Esophagus muscularis mucosa (tissue), 4 donors: ENCODE measurements around the gene FOXL2NB. TPM values are rescaled to one million over a fixed set of nuclear protein-coding genes. Genes with fewer than 3 reads are reported as not detected.

Experiments used
- DNase-seq: peaks from one replicate; pipeline ENCODE4 v3.0.0-alpha.2; 2017; ENCODE audit errors: extremely low spot score
- H3K27ac ChIP-seq, 4 donors: fragments of 200-600 bp; sonication (generic); replicated peaks in 1 of 4; 1 replicate in 3 of 4; 2 replicates in 1 of 4; pipeline ENCODE4 v1.5.1; 2016 to 2019; ENCODE audit warnings: mild to moderate bottlenecking in 1 of 4
- H3K27me3 ChIP-seq, 4 donors: fragments of 200-600 bp; sonication (generic); one replicate each; pipeline versions ENCODE4 v1.5.1 to v1.6.0; 2016 to 2019
- H3K36me3 ChIP-seq, 4 donors: fragments of 200-600 bp; sonication (generic); one replicate each; pipeline ENCODE4 v1.5.1; 2016 to 2019
- H3K4me1 ChIP-seq, 4 donors: fragments of 200-600 bp; sonication (generic); one replicate each; pipeline ENCODE4 v1.5.1; 2016 to 2019
- H3K4me3 ChIP-seq, 4 donors: fragments of 200-600 bp; sonication (generic); 1 replicate in 2 of 4; 2 replicates in 2 of 4; pipeline ENCODE4 v1.5.1; 2016 to 2019; ENCODE audit warnings: mild to moderate bottlenecking in 4 of 4, moderate library complexity in 1 of 4
- H3K9me3 ChIP-seq, 4 donors: fragments of 200-600 bp; sonication (generic); 1 replicate in 3 of 4; 2 replicates in 1 of 4; pipeline ENCODE4 v1.5.1; 2016 to 2019
- EP300 ChIP-seq: sonication (generic); formaldehyde crosslinking; IDR thresholded peaks from one replicate; pipeline ENCODE4 v1.6.1; 2017; ENCODE audit warnings: antibody characterized with exemption
- POLR2A ChIP-seq: fragments of 450-650 bp; IDR thresholded peaks from one replicate; pipeline ENCODE4 v1.6.1; 2017; ENCODE audit warnings: antibody characterized with exemption, moderate library complexity, mild to moderate bottlenecking, low read depth
- POLR2AphosphoS5 ChIP-seq, 2 donors: sonication (generic); formaldehyde crosslinking; IDR thresholded peaks; one replicate each; pipeline ENCODE4 v1.6.1; 2017; ENCODE audit warnings: antibody characterized with exemption in 2 of 2
- WGBS: methylation state at CpG from one replicate; pipeline ENCODE4 v1.1.5; 2018; 5-methylcytosine and 5-hydroxymethylcytosine counted together
- intact Hi-C: fragments of 100-400 bp; cut with DNase I; formaldehyde crosslinking; loops from one replicate; pipeline ENCODE4 v1.15.1; 2023
- total RNA-seq, 4 donors: library from RNA; depleted of rRNA; stranded (reverse); fragments of >200 nt; gene quantifications; one replicate each; pipeline versions ENCODE4 v1.1.0 to v1.2.1, GENCODE V29; 2016
- TF ChIP-seq, protein P1 (sequence below), 3 experiments: fragments of 200-600 bp in 2 of 3; fragments of 450-650 bp in 1 of 3; sonication (generic) in 2 of 3; IDR thresholded peaks; one replicate each; pipeline ENCODE4 v1.5.1; 2017 to 2019; ENCODE audit warnings: antibody characterized with exemption in 3 of 3, mild to moderate bottlenecking in 2 of 3, moderate library complexity in 1 of 3

Gene FOXL2NB
- not detected for total RNA-seq

DNA sequence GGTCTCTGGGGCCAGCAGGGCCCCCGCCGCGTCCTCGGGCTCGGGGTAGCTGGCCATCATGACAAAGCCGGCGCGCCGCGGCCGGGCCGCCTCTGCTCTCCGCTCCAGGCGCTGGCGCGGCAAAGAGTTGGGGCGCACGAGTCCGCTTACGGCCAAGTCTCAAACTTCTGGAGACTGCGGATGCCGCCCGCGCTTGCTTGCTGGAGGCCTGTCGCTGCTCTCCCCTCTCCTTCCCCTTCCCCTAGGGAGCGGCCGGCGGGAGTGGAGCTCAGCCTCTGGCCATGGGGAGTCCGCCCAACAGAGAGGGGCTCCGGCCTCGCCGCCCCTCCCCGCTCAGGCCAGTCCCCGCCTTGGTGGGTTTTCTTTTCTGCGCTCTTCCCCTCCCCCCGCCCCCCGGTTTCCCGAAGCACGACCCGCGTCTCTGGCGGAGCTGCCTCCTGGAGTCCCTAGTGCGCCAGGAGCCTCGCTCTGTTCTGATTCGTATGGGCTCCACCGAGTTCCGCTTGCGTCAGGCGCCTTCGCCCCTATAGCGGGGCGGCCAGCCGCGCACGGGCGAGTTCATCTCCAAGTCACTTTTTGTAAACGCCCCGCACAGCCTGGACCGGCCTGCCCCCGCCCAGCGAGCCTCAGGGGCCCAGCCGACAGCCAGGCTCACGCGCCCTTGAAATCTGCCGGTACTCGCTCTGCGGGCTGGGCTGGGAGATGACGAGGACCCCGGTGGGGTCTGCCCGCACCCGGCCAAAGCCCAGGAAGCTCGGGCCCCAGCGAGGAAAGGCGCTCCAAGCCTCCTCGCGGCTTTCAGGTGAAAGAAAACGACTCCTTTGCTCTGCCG lies at the start of gene FOXL2NB, which contains the start of gene FOXL2:
Gene FOXL2NB (plus strand): TSS at position 555 of the 832 bp plus-strand sequence. CDS start 148 bp downstream, at position 703.
Gene FOXL2 (minus strand): TSS at position 475 of the 832 bp plus-strand sequence. CDS start 415 bp downstream, at position 60.
- Histone ChIP-seq H3K9me3 (no peaks in the 10 kb centered on the region), H3K27ac (no peak within 1 kb of the TSS), H3K27me3 (peaks cover 15 to 100% (median 92%) of the 10 kb centered on the region in 4 donors), H3K36me3 (no peaks in the 10 kb centered on the region), H3K4me3 (peak within 1 kb of the TSS; percentile 49 to 61 (median 55)), H3K4me1 (peaks cover 46 to 57% (median 52%) of the 10 kb centered on the region in 4 donors)
- 3% methylated on average over 18 of the region's 78 CpGs for WGBS
- DNase-seq, result no peak
- intact Hi-C loops, result no loop called here
- no peak for TF ChIP-seq POLR2A
- TF ChIP-seq POLR2AphosphoS5 (IDR thresholded peaks at IDR 0.05), result no peak
- TF ChIP-seq, protein P1, sequence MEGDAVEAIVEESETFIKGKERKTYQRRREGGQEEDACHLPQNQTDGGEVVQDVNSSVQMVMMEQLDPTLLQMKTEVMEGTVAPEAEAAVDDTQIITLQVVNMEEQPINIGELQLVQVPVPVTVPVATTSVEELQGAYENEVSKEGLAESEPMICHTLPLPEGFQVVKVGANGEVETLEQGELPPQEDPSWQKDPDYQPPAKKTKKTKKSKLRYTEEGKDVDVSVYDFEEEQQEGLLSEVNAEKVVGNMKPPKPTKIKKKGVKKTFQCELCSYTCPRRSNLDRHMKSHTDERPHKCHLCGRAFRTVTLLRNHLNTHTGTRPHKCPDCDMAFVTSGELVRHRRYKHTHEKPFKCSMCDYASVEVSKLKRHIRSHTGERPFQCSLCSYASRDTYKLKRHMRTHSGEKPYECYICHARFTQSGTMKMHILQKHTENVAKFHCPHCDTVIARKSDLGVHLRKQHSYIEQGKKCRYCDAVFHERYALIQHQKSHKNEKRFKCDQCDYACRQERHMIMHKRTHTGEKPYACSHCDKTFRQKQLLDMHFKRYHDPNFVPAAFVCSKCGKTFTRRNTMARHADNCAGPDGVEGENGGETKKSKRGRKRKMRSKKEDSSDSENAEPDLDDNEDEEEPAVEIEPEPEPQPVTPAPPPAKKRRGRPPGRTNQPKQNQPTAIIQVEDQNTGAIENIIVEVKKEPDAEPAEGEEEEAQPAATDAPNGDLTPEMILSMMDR (IDR thresholded peaks at IDR 0.05), result no peak
- no peak for TF ChIP-seq EP300

DNA sequence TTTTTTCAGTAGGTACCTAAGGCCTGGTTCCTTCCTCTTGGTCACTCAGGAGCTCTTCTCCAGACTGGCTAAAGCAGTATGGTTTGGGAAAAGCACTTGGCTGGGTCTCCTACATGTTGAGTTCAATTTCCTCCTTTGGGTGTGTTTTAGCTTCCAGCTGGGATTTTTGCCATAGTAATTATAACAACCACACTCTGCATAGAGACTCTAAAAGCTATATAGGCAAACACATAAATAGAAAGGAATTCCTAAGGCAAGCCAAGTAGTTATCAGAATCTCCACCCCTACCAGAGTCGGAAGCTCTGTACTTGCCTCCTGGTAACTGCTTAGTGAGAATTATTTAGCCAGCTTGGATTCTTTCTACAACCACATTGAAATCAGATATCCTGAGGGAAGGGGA lies 48.7 kb upstream of the FOXL2NB start:
- Histone ChIP-seq H3K27ac (peak overlapping the region in 1 of 4 donors; percentile 27), H3K9me3 (no peaks in the 10 kb centered on the region), H3K4me3 (no peak overlapping the region), H3K36me3 (no peaks in the 10 kb centered on the region), H3K4me1 (peaks cover 0 to 19% (median 11%) of the 10 kb centered on the region in 4 donors), H3K27me3 (no peaks in the 10 kb centered on the region)
- no peak for DNase-seq
- TF ChIP-seq POLR2A (no peak), EP300 (no peak), POLR2AphosphoS5 (IDR thresholded peaks at IDR 0.05) (no peak)
- TF ChIP-seq, protein P1 (IDR thresholded peaks at IDR 0.05), result no peak
- intact Hi-C loops, result no loop called here
- 0% methylated on average over 1 of the region's 1 CpG for WGBS

DNA sequence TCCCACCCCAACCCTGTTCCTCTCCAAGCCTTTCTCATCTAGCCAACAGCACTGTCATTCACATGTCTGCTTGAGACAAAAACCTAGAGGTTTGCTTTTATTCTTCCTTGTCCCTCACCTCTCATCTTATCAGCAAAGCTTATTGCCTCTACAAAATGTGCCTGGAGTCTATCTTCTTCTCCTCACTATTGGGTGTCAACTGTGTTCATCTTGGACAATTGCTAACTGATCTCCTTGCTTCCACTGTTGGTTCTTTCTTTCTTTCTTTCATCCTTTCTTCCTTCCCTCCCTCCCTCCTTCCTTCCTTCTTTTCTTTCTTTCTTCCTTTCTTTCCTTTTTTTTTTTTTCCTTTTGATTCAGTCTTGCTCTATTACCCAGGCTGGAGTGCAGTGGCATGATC lies 48.3 kb upstream of the FOXL2NB start:
- H3K9me3 ChIP-seq, result no peaks in the 10 kb centered on the region
- TF ChIP-seq EP300 (no peak), POLR2A (no peak), POLR2AphosphoS5 (IDR thresholded peaks at IDR 0.05) (no peak)
- TF ChIP-seq, protein P1 (IDR thresholded peaks at IDR 0.05), result no peak
- peaks cover 0 to 19% (median 11%) of the 10 kb centered on the region in 4 donors for H3K4me1 ChIP-seq
- peak overlapping the region in 1 of 4 donors; percentile 27 for H3K27ac ChIP-seq
- no peaks in the 10 kb centered on the region for H3K36me3 ChIP-seq
- intact Hi-C loops, result no loop called here
- H3K27me3 ChIP-seq, result no peaks in the 10 kb centered on the region
- H3K4me3 ChIP-seq, result no peak overlapping the region
- no peak for DNase-seq

DNA sequence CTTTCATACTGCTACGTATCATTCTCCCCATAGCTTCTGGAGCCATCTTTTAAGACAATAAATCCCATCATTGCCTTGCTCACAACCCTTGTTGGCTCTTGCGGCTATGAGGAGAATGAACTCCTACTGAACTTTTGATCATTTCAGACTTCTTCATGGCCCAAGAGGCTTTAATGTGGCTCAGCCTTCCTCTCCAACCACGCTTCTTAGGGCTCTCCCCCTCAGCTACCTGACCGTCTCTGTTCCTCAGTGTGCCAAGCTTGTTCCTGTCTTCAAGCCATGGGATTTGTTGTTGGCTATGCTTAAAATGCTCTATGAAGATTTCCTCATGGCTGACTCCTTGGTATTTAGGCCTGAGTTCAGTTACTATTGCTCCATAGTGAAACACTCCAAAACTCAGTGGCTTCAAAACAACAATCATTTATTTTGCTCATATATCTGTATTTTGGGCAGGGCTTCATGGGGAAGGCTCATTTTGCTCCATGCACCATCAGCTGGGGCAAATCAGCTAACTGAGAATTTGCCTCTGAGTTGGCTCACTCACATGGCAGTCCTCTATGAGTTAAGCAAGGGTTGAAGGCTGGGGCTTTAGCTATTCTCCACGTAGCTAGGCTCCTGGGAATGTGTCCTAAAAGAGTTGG lies 47.5 kb upstream of the FOXL2NB start:
- TF ChIP-seq EP300 (no peak), POLR2AphosphoS5 (IDR thresholded peaks at IDR 0.05) (no peak), POLR2A (no peak)
- TF ChIP-seq, protein P1 (IDR thresholded peaks at IDR 0.05), result no peak
- DNase-seq, result no peak
- Histone ChIP-seq H3K27ac (no peak overlapping the region), H3K4me3 (no peak overlapping the region), H3K9me3 (no peaks in the 10 kb centered on the region), H3K4me1 (peaks cover 0 to 19% (median 11%) of the 10 kb centered on the region in 4 donors), H3K36me3 (no peaks in the 10 kb centered on the region), H3K27me3 (no peaks in the 10 kb centered on the region)
- 89% methylated on average over 5 of the region's 5 CpGs for WGBS
- intact Hi-C loops, result no loop called here
